ENCODE results near the gene SYNM.

- TF ChIP-seq CTCF (IDR thresholded peaks at IDR 0.05) (no peak), POLR2A (IDR thresholded peaks at IDR 0.05) (no peak)
Measured at GRCh38 chr15:99057697-99058420, 47.0 kb upstream of the SYNM start.
